ENCODE results near the gene GTF2F2.

DNA sequence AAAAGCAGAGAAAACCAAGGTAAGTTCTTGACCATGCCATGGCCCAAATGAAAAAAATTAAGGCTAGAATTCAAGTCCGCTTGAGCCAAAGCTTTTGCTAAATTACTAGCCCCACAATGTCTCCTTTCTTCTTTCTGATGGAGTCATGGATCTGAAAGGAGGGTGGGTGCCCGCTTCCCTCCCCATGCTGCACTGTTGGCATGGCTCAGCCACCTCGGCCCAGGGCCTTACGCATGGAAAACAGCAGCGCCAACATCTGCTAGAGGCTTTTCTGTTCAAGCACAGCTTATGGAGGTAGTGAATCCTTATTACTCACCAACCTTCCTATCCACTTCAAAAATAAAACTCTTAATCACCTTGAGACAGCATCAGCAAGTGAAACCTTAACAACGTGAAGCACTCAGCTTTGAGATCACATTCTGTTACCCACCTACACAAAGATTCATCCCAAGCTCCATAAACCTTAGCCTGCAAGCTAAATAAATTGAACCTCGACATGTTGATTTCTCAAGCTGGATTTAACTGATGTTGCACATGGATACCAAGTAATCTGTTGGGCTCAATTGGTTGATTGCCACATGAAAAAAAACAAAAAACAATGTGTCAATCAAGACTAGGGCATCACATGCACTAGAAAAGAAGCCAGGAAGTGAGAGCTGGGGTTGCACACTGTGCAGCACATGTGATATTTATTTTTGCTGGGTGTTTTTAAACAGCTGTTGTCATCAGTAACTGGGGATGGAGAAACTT lies 177.3 kb downstream of the GTF2F2 start:
- TF ChIP-seq YY1 (IDR thresholded peaks at IDR 0.05; ENCODE audit: borderline replicate concordance in 1 of 3, control insufficient read depth in 1 of 3, extremely low read depth in 1 of 3, insufficient read depth in 3 of 3, insufficient read length in 1 of 3, insufficient replicate concordance in 2 of 3, low read depth in 1 of 3, low read length in 2 of 3) (no peak), EP300 (IDR thresholded peaks at IDR 0.05; ENCODE audit: low read length) (no peak), KLF13 (tag; IDR thresholded peaks at IDR 0.05; ENCODE audit: borderline replicate concordance, low read depth) (no peak), ZFX (CRISPR knock-in tag; IDR thresholded peaks at IDR 0.05) (no peak), HDAC6 (IDR thresholded peaks at IDR 0.05; ENCODE audit: low read depth, low read length) (no peak), TEAD2 (tag; IDR thresholded peaks at IDR 0.05) (no peak), CTCF (IDR thresholded peaks at IDR 0.05 in 2 of 3, conservative IDR thresholded peaks at IDR 0.05 in 1 of 3; ENCODE audit: insufficient read depth in 2 of 3, low read depth in 1 of 3, low read length in 3 of 3) (no peak), MCM2 (IDR thresholded peaks at IDR 0.05; ENCODE audit: low read depth) (no peak), SP2 (IDR thresholded peaks at IDR 0.05; ENCODE audit: extremely low read depth, low read depth, low read length, poor library complexity, severe bottlenecking) (no peak), ETV1 (tag; conservative IDR thresholded peaks at IDR 0.05; ENCODE audit: low read depth) (no peak)
- TF ChIP-seq, protein P1, sequence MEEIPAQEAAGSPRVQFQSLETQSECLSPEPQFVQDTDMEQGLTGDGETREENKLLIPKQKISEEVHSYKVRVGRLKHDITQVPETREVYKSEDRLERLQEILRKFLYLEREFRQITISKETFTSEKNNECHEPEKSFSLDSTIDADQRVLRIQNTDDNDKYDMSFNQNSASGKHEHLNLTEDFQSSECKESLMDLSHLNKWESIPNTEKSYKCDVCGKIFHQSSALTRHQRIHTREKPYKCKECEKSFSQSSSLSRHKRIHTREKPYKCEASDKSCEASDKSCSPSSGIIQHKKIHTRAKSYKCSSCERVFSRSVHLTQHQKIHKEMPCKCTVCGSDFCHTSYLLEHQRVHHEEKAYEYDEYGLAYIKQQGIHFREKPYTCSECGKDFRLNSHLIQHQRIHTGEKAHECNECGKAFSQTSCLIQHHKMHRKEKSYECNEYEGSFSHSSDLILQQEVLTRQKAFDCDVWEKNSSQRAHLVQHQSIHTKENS (CRISPR knock-in tag; IDR thresholded peaks at IDR 0.05), result no peak
- TF ChIP-seq, protein P2, sequence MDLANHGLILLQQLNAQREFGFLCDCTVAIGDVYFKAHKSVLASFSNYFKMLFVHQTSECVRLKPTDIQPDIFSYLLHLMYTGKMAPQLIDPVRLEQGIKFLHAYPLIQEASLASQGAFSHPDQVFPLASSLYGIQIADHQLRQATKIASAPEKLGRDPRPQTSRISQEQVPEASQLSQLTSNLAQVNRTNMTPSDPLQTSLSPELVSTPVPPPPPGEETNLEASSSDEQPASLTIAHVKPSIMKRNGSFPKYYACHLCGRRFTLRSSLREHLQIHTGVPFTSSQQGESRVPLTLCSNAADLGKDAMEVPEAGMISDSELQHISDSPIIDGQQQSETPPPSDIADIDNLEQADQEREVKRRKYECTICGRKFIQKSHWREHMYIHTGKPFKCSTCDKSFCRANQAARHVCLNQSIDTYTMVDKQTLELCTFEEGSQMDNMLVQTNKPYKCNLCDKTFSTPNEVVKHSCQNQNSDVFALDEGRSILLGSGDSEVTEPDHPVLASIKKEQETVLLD (IDR thresholded peaks at IDR 0.05), result no peak
- TF ChIP-seq, protein P3, sequence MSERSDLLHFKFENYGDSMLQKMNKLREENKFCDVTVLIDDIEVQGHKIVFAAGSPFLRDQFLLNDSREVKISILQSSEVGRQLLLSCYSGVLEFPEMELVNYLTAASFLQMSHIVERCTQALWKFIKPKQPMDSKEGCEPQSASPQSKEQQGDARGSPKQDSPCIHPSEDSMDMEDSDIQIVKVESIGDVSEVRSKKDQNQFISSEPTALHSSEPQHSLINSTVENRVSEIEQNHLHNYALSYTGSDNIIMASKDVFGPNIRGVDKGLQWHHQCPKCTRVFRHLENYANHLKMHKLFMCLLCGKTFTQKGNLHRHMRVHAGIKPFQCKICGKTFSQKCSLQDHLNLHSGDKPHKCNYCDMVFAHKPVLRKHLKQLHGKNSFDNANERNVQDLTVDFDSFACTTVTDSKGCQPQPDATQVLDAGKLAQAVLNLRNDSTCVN (CRISPR knock-in tag; IDR thresholded peaks at IDR 0.05), result no peak
